ENCODE measurements around the gene MYBPC3.
A peak's percentile ranks its signal among the peaks of the same experiment; 100 is the strongest.

- TF ChIP-seq REST (IDR thresholded peaks at IDR 0.05; ENCODE audit: low read depth, low read length) (no peak), RUNX3 (IDR thresholded peaks at IDR 0.05; ENCODE audit: low read length) (no peak), POLR2A (IDR thresholded peaks at IDR 0.05; ENCODE audit: low read depth, low read length) (peak; percentile 78), MXI1 (IDR thresholded peaks at IDR 0.05; ENCODE audit: low read depth, low read length) (no peak), RFX5 (IDR thresholded peaks at IDR 0.05; ENCODE audit: low read depth, low read length) (no peak), BCL11A (IDR thresholded peaks at IDR 0.05; ENCODE audit: low read depth, low read length) (no peak), ZSCAN29 (IDR thresholded peaks at IDR 0.05) (no peak), NR2C2 (IDR thresholded peaks at IDR 0.05; ENCODE audit: borderline replicate concordance, control insufficient read depth, insufficient read length, low read depth) (no peak), RCOR1 (conservative IDR thresholded peaks at IDR 0.05; ENCODE audit: low read depth, low read length) (no peak), CTCF (IDR thresholded peaks at IDR 0.05 in 2 of 3, conservative IDR thresholded peaks at IDR 0.05 in 1 of 3; ENCODE audit: control insufficient read depth in 2 of 3, extremely low read depth in 1 of 3, insufficient read depth in 1 of 3, low read depth in 3 of 3, low read length in 3 of 3) (no peak), ELK1 (IDR thresholded peaks at IDR 0.05; ENCODE audit: low read depth, low read length) (no peak), HDAC2 (IDR thresholded peaks at IDR 0.05) (no peak), SREBF2 (IDR thresholded peaks at IDR 0.05; ENCODE audit: low read length) (no peak)
These were observed 47.6 kb upstream of the MYBPC3 start for GRCh38 chr11:47399860-47400767.

Measured in GM12878 (cell line).